ENCODE results near the gene TNFSF12. TPM values are rescaled to one million over a fixed set of nuclear protein-coding genes. Genes with fewer than 3 reads are reported as not detected.

The TNFSF12 gene
- total and polyA plus RNA-seq, 9 of the 15 experiments (the other 6 are each of a cell fraction or from before 2014, with no cell fraction given) = 0.03 to 0.95 (median 0.19) TPM; not detected in 3

GRCh38 chr17:7586673-7587419 lies 38.0 kb downstream of the TNFSF12 start:
- Histone ChIP-seq H3K27me3 (ENCODE audit: control insufficient read depth in 2 of 2, insufficient read depth in 2 of 2, low read length in 2 of 2) (no peaks in the 10 kb centered on the region), H3K79me2 (ENCODE audit: control insufficient read depth, insufficient read depth, low read length) (peaks cover 63% of the 10 kb centered on the region), H4K20me1 (replicated peaks; ENCODE audit: control insufficient read depth, insufficient read depth, low read length) (no peaks in the 10 kb centered on the region), H3K4me2 (ENCODE audit: insufficient read depth, low read length) (peak overlapping the region; percentile 94), H3K9me3 (replicated peaks; ENCODE audit: control insufficient read depth, insufficient read depth, low read depth, low read length) (no peaks in the 10 kb centered on the region), H3K4me3 (no peak overlapping the region), H3K36me3 (ENCODE audit: control insufficient read depth, insufficient read depth, low read length) (peaks cover 55% of the 10 kb centered on the region), H3K9me1 (ENCODE audit: control insufficient read depth, insufficient read depth, low read length) (no peaks in the 10 kb centered on the region), H3K4me1 (replicated peaks in 1 of 2; ENCODE audit: control insufficient read depth in 2 of 2, insufficient read depth in 2 of 2, low read length in 2 of 2) (peaks cover 43 to 68% of the 10 kb centered on the region in 2 experiments), H3K9ac (ENCODE audit: insufficient read depth in 1 of 2, low read depth in 2 of 2, low read length in 2 of 2) (peak overlapping the region; percentile 53 to 72; a peak in 3 of 4 replicates), H2AFZ (ENCODE audit: low read depth, low read length) (no peak overlapping the region), H3K27ac (ENCODE audit: extremely low read depth, low read depth, low read length) (peak overlapping the region; percentile 99)
- intact Hi-C loops (cut with micrococcal nuclease) = loop anchor here (5.0 kb wide), 1 partner anchor 100 kb away; the partner anchor contains the start of genes TP53 and WRAP53
- no TSS peak for BruUV-seq (replicated peaks)
- CTCF ChIA-PET (ENCODE audit: low intra/inter-chr PET ratio) = interaction anchor here (1.1 kb wide), 1 partner anchor 100 kb away, joined by 3 read pairs; the partner anchor contains the start of gene TP53
- ATAC-seq (peak; percentile 58), FAIRE-seq (peak; percentile 91), DNase-seq (ENCODE audit: extremely low read depth in 1 of 4, low spot score in 3 of 4) (peak; percentile 56 to 87 (median 61))
- WGBS (ENCODE audit: insufficient coverage, low coverage, missing lambda C conversion rate) = 25% methylated on average over 7 of the region's 9 CpGs
- POLR2A ChIA-PET = interaction anchor here (0.5 to 2.8 kb wide), 6 partner anchors 14 to 231 kb away, joined by 3 to 24 read pairs (median 4); partner anchors contain the start of genes TP53 and WRAP53
- in situ Hi-C loops (cut with MboI) = no loop called here
- TF ChIP-seq YY1 (IDR thresholded peaks at IDR 0.05; ENCODE audit: borderline replicate concordance in 1 of 3, control insufficient read depth in 1 of 3, extremely low read depth in 1 of 3, insufficient read depth in 3 of 3, insufficient read length in 1 of 3, insufficient replicate concordance in 2 of 3, low read depth in 1 of 3, low read length in 2 of 3) (peak in 1 of 3 experiments; percentile 10), DMBX1 (CRISPR knock-in tag; IDR thresholded peaks at IDR 0.05; ENCODE audit: borderline replicate concordance) (peak; percentile 64), KLF13 (tag; IDR thresholded peaks at IDR 0.05; ENCODE audit: borderline replicate concordance, low read depth) (no peak), PKNOX1 (IDR thresholded peaks at IDR 0.05) (peak; percentile 87), CTCF (IDR thresholded peaks at IDR 0.05 in 2 of 3, conservative IDR thresholded peaks at IDR 0.05 in 1 of 3; ENCODE audit: insufficient read depth in 2 of 3, low read depth in 1 of 3, low read length in 3 of 3) (peak; percentile 66 to 72 (median 68)), SMC3 (conservative IDR thresholded peaks at IDR 0.05; ENCODE audit: insufficient read depth, low read depth, low read length) (peak; percentile 27; the same call in 1 of the 2 replicates), LCOR (CRISPR knock-in tag; IDR thresholded peaks at IDR 0.05) (no peak), RCOR1 (IDR thresholded peaks at IDR 0.05; ENCODE audit: borderline replicate concordance in 1 of 2, low read depth in 2 of 2, low read length in 2 of 2) (peak in 1 of 2 experiments; percentile 63; a peak in 2 of 4 replicates), ZFX (CRISPR knock-in tag; IDR thresholded peaks at IDR 0.05) (peak; percentile 28; the same call in 1 of the 2 replicates), NR2C1 (IDR thresholded peaks at IDR 0.05) (0 out of 2 replicates have a peak, but pooled peaks have one; percentile 19), NR2C1 (tag; IDR thresholded peaks at IDR 0.05) (0 out of 2 replicates have a peak, but pooled peaks have one; percentile 23), KDM4B (IDR thresholded peaks at IDR 0.05; ENCODE audit: borderline replicate concordance in 2 of 2, low read depth in 1 of 2) (no peak)
- TF ChIP-seq, protein P1, sequence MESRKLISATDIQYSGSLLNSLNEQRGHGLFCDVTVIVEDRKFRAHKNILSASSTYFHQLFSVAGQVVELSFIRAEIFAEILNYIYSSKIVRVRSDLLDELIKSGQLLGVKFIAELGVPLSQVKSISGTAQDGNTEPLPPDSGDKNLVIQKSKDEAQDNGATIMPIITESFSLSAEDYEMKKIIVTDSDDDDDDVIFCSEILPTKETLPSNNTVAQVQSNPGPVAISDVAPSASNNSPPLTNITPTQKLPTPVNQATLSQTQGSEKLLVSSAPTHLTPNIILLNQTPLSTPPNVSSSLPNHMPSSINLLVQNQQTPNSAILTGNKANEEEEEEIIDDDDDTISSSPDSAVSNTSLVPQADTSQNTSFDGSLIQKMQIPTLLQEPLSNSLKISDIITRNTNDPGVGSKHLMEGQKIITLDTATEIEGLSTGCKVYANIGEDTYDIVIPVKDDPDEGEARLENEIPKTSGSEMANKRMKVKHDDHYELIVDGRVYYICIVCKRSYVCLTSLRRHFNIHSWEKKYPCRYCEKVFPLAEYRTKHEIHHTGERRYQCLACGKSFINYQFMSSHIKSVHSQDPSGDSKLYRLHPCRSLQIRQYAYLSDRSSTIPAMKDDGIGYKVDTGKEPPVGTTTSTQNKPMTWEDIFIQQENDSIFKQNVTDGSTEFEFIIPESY (CRISPR knock-in tag; IDR thresholded peaks at IDR 0.05) = no peak
